ENCODE measurements around the gene GBE1. TPM values are rescaled to one million over a fixed set of nuclear protein-coding genes. Genes with fewer than 3 reads are reported as not detected.

Gene GBE1
- total RNA-seq, 1 experiment from 2014 or later: 12.7 TPM

GRCh38 chr3:81660036-81660435 lies 101.4 kb downstream of the GBE1 start:
- no peaks in the 10 kb centered on the region for H3K9me3 Mint-ChIP-seq (ENCODE audit: low read depth, unreplicated experiment)
- H3K27me3 Mint-ChIP-seq (ENCODE audit: unreplicated experiment): no peaks in the 10 kb centered on the region
- no peaks in the 10 kb centered on the region for H3K4me1 Mint-ChIP-seq (ENCODE audit: low read depth, unreplicated experiment)
- no peak for DNase-seq
- no peaks in the 10 kb centered on the region for H3K36me3 Mint-ChIP-seq (ENCODE audit: insufficient read depth, unreplicated experiment)
- CTCF ChIA-PET: no interaction called here
- intact Hi-C loops (cut with micrococcal nuclease; ENCODE audit: unreplicated experiment): no loop called here
- no TSS peak for BruUV-seq (replicated peaks)
- no peak overlapping the region for H3K4me3 Mint-ChIP-seq (ENCODE audit: low read depth, unreplicated experiment)
- no peak overlapping the region for H3K27ac Mint-ChIP-seq (ENCODE audit: unreplicated experiment)
- no peak for TF ChIP-seq CTCF (IDR thresholded peaks at IDR 0.05; ENCODE audit: unreplicated experiment)

- intact Hi-C loops (cut with micrococcal nuclease; ENCODE audit: unreplicated experiment): no loop called here
- no peak for DNase-seq
- Mint-ChIP-seq H3K27me3 (ENCODE audit: unreplicated experiment) (no peaks in the 10 kb centered on the region), H3K4me3 (ENCODE audit: low read depth, unreplicated experiment) (no peak overlapping the region), H3K4me1 (ENCODE audit: low read depth, unreplicated experiment) (no peaks in the 10 kb centered on the region), H3K9me3 (ENCODE audit: low read depth, unreplicated experiment) (no peaks in the 10 kb centered on the region), H3K36me3 (ENCODE audit: insufficient read depth, unreplicated experiment) (no peaks in the 10 kb centered on the region), H3K27ac (ENCODE audit: unreplicated experiment) (no peak overlapping the region)
- no peak for TF ChIP-seq CTCF (IDR thresholded peaks at IDR 0.05; ENCODE audit: unreplicated experiment)
- BruUV-seq (replicated peaks): no TSS peak
- CTCF ChIA-PET: no interaction called here
These were observed 103.0 kb downstream of the GBE1 start for GRCh38 chr3:81658322-81658997.

GRCh38 chr3:81651139-81651538 lies 110.3 kb downstream of the GBE1 start:
- TF ChIP-seq CTCF (IDR thresholded peaks at IDR 0.05; ENCODE audit: unreplicated experiment): no peak
- H3K9me3 Mint-ChIP-seq (ENCODE audit: low read depth, unreplicated experiment): no peaks in the 10 kb centered on the region
- no peak overlapping the region for H3K27ac Mint-ChIP-seq (ENCODE audit: unreplicated experiment)
- H3K4me1 Mint-ChIP-seq (ENCODE audit: low read depth, unreplicated experiment): no peaks in the 10 kb centered on the region
- H3K27me3 Mint-ChIP-seq (ENCODE audit: unreplicated experiment): no peaks in the 10 kb centered on the region
- no TSS peak for BruUV-seq (replicated peaks)
- no peak overlapping the region for H3K4me3 Mint-ChIP-seq (ENCODE audit: low read depth, unreplicated experiment)
- no peaks in the 10 kb centered on the region for H3K36me3 Mint-ChIP-seq (ENCODE audit: insufficient read depth, unreplicated experiment)
- intact Hi-C loops (cut with micrococcal nuclease; ENCODE audit: unreplicated experiment): no loop called here
- DNase-seq: no peak
- CTCF ChIA-PET: no interaction called here

GRCh38 chr3:81650187-81650586 lies 111.3 kb downstream of the GBE1 start:
- BruUV-seq (replicated peaks): no TSS peak

More at GRCh38 chr3:81650187-81650586, 111.3 kb downstream of the GBE1 start:
- no peaks in the 10 kb centered on the region for H3K27me3 Mint-ChIP-seq (ENCODE audit: unreplicated experiment)
- intact Hi-C loops (cut with micrococcal nuclease; ENCODE audit: unreplicated experiment): no loop called here
- H3K27ac Mint-ChIP-seq (ENCODE audit: unreplicated experiment): no peak overlapping the region
- no peak for DNase-seq
- H3K4me1 Mint-ChIP-seq (ENCODE audit: low read depth, unreplicated experiment): no peaks in the 10 kb centered on the region
- no peaks in the 10 kb centered on the region for H3K36me3 Mint-ChIP-seq (ENCODE audit: insufficient read depth, unreplicated experiment)
- no peaks in the 10 kb centered on the region for H3K9me3 Mint-ChIP-seq (ENCODE audit: low read depth, unreplicated experiment)
- CTCF ChIA-PET: interaction anchor here (0.7 to 1.0 kb wide), 2 partner anchors 14 to 18 kb away, joined by 3 read pairs; no protein-coding TSS in a partner anchor
- no peak overlapping the region for H3K4me3 Mint-ChIP-seq (ENCODE audit: low read depth, unreplicated experiment)
- no peak for TF ChIP-seq CTCF (IDR thresholded peaks at IDR 0.05; ENCODE audit: unreplicated experiment)
